Lower leg skin (tissue), 3 donors: ENCODE data around the gene GSTM2.

ENCODE experiments used
- CTCF ChIP-seq, 3 donors: fragments of 450-650 bp; IDR thresholded peaks; one replicate each; pipeline ENCODE4 v1.5.1; 2016; ENCODE audit warnings: antibody characterized with exemption in 3 of 3, mild to moderate bottlenecking in 3 of 3, moderate library complexity in 2 of 3
- POLR2A ChIP-seq, 2 donors: fragments of 450-650 bp; IDR thresholded peaks; one replicate each; pipeline ENCODE4 v1.6.1; 2016 to 2017; ENCODE audit warnings: antibody characterized with exemption in 2 of 2, mild to moderate bottlenecking in 1 of 2, moderate library complexity in 1 of 2

- TF ChIP-seq CTCF (IDR thresholded peaks at IDR 0.05) (no peak), POLR2A (IDR thresholded peaks at IDR 0.05) (no peak)
These were observed 1.5 kb downstream of the GSTM2 start for GRCh38 chr1:109669246-109669948.
